K562 (cell line): Measurements from ENCODE around the gene CTDSP2.

ENCODE experiments used
- EP300 ChIP-seq: IDR thresholded peaks from 2 replicates; pipeline ENCODE4 v1.6.1; 2012; ENCODE audit warnings: low read length, improper control_type of control experiment
- FOSL1 ChIP-seq: fragments of 200-800 bp; sonication (Bioruptor generic); conservative IDR thresholded peaks from 2 replicates; pipeline ENCODE4 v1.6.1; 2016; ENCODE audit warnings: missing genetic modification characterization, missing compliant biosample characterization
- MAZ ChIP-seq, 2 experiments: fragments of 450-650 bp in 1 of 2; sonication (generic) in 1 of 2; formaldehyde crosslinking; IDR thresholded peaks in 1 of 2; conservative IDR thresholded peaks in 1 of 2; 2 replicates each; pipeline versions ENCODE4 v1.4.0 to v1.5.0; 2020; ENCODE audit warnings: mild to moderate bottlenecking in 1 of 2, missing genetic modification reagents in 1 of 2
- MTA3 ChIP-seq: fragments of 450-650 bp; formaldehyde crosslinking; IDR thresholded peaks from 2 replicates; pipeline ENCODE4 v1.6.1; 2017; ENCODE audit warnings: mild to moderate bottlenecking, borderline replicate concordance
- NCOA2 ChIP-seq, 2 experiments: fragments of 450-650 bp; IDR thresholded peaks; 2 replicates each; pipeline ENCODE4 v1.6.1; 2018; ENCODE audit warnings: mild to moderate bottlenecking in 2 of 2, moderate library complexity in 1 of 2; ENCODE audit not compliant: partially characterized antibody in 2 of 2
- NRF1 ChIP-seq, 2 experiments: fragments of 450-650 bp; IDR thresholded peaks in 1 of 2; conservative IDR thresholded peaks in 1 of 2; 2 replicates each; pipeline ENCODE4 v1.6.1; 2014; ENCODE audit warnings: mild to moderate bottlenecking in 2 of 2
- POLR2AphosphoS5 ChIP-seq: IDR thresholded peaks from 2 replicates; pipeline ENCODE4 v1.6.1; 2011; ENCODE audit warnings: mild to moderate bottlenecking, low read depth, low read length, moderate library complexity; ENCODE audit not compliant: control insufficient read depth, insufficient read depth
- RCOR1 ChIP-seq, 2 experiments: IDR thresholded peaks; 2 replicates each; pipeline ENCODE4 v1.6.1; 2012; ENCODE audit warnings: low read depth in 2 of 2, low read length in 2 of 2, borderline replicate concordance in 1 of 2, improper control_type of control experiment in 1 of 2
- SAFB2 ChIP-seq: fragments of 200-400 bp; formaldehyde crosslinking; IDR thresholded peaks from 2 replicates; pipeline ENCODE4 v1.6.1; 2018; ENCODE audit warnings: borderline replicate concordance, low read length, low read depth, moderate library complexity; ENCODE audit not compliant: severe bottlenecking
- ZBTB17 ChIP-seq: fragments of 450-650 bp; formaldehyde crosslinking; IDR thresholded peaks from 2 replicates; pipeline ENCODE4 v1.4.0; 2020; ENCODE audit warnings: mild to moderate bottlenecking
- ZFX ChIP-seq: sonication (generic); formaldehyde crosslinking; IDR thresholded peaks from 2 replicates; pipeline ENCODE4 v1.8.0; 2022; ENCODE audit warnings: mild to moderate bottlenecking, missing genetic modification reagents, moderate library complexity
- ZNF174 ChIP-seq: fragments of 250-450 bp; sonication (Bioruptor Pico); IDR thresholded peaks from 2 replicates; pipeline ENCODE4 v1.4.0; 2020; ENCODE audit warnings: mild to moderate bottlenecking

DNA sequence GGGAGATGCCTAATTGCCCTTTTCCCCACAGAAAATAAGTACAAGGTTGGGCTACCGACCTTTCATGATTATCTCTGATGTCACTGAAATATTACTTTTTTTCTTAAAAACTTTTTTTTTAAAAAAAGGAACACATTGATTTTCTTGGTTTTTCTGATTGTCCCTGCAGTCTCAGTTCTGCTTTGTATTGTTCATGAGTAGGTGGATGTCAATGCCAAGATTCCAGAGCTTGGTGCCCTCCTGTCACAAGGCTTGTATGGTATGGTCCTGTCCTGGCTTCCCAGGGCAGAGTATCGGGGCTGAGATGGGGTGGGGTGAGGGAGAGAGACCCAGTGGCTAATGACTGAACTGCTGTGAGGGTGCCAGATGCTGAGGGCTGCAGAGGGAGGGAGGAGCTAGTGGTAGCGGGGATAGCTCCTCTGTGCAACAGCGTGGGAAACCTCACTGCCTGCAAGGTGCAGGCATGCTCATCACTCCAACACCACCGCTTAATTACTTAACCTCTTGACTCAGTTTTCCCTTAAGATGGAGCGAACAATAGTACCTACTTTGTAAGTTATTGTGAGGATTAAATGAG, 4.4 kb upstream of the CTDSP2 start:
- TF ChIP-seq ZFX (CRISPR knock-in tag) (no peak), MAZ (CRISPR knock-in tag; conservative IDR thresholded peaks at IDR 0.05 in 1 of 2, IDR thresholded peaks at IDR 0.05 in 1 of 2) (no peak), FOSL1 (no peak), SAFB2 (no peak), RCOR1 (IDR thresholded peaks at IDR 0.05; ENCODE audit: borderline replicate concordance in 1 of 2, low read depth in 2 of 2, low read length in 2 of 2) (no peak), ZNF174 (no peak), EP300 (no peak), NRF1 (conservative IDR thresholded peaks at IDR 0.05 in 1 of 2, IDR thresholded peaks at IDR 0.05 in 1 of 2) (no peak), NCOA2 (IDR thresholded peaks at IDR 0.05; ENCODE audit: partially characterized antibody in 2 of 2) (no peak), ZBTB17 (CRISPR knock-in tag) (no peak), MTA3 (no peak), POLR2AphosphoS5 (no peak)
